CD4-positive, alpha-beta T cell treated with Interleukin-21 for 1 hour (primary cell): ENCODE measurements around the gene RPL13A.
A peak's percentile ranks its signal among the peaks of the same experiment; 100 is the strongest.
"Not testable (repeated sequence)": the region's sequence is repeated elsewhere in the genome, so short reads cannot be mapped to it uniquely, and the experiment has no call there.

Experiments used
- DNase-seq: peaks from one replicate; pipeline ENCODE4 v3.0.0-alpha.2; 2020

Gene RPL13A

DNA sequence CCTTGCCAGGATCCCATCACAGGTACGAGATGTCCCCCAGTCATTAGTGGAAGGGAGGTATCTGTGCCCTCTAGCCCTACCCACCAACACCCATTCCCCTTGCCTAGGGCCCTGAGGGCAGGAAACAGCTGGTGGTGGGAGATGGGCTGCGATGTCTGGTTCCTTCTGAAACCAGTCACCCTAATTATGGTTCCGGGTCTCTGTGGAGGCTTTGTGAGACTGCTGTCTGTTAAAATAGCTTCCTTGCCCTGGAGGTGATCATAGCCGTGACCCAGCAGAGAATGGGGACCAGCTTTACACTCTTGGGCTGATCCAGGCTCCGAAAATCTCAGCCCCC is 28.9 kb upstream of the RPL13A start:
- no peak for DNase-seq

DNA sequence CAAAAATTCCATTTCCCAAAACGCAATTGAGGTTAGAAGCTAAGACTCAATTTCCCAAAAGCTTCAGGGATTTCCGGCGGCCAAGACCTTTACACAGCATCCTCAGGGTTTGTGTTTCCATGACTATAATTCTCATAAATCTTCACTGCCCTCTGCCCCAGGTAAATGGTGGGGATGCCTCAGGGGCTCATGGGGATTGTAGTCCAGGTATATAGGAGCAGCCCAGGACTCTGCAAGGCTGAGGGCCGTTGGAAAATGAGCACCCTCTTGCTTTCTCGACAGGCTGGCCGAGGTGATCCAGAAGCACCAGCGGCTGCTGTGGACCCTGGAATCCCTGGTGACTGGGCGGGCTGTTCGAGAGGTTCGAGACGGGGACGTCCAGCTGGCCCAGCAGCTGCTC is 28.0 kb upstream of the RPL13A start:
- DNase-seq, result no peak

GRCh38 chr19:49461130-49461529 is 26.3 kb upstream of the RPL13A start:
- not testable (repeated sequence) for DNase-seq

DNA sequence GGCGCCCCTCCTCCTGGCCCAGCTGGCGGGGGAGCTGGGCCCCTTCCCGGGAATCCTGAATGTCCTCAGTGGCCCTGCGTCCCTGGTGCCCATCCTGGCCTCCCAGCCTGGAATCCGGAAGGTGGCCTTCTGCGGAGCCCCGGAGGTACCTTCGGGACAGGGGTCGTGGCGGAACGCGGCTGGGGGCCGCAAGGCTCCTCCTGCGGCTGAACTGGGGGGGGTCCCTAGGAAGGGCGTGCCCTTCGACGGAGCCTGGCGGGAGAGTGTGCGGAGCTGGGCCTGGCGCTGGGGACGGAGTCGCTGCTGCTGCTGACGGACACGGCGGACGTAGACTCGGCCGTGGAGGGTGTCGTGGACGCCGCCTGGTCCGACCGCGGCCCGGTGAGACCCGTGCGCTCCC is 25.8 kb upstream of the RPL13A start:
- no peak for DNase-seq

- no peak for DNase-seq
Observed at GRCh38 chr19:49462492-49462891, 24.9 kb upstream of the RPL13A start.

DNA sequence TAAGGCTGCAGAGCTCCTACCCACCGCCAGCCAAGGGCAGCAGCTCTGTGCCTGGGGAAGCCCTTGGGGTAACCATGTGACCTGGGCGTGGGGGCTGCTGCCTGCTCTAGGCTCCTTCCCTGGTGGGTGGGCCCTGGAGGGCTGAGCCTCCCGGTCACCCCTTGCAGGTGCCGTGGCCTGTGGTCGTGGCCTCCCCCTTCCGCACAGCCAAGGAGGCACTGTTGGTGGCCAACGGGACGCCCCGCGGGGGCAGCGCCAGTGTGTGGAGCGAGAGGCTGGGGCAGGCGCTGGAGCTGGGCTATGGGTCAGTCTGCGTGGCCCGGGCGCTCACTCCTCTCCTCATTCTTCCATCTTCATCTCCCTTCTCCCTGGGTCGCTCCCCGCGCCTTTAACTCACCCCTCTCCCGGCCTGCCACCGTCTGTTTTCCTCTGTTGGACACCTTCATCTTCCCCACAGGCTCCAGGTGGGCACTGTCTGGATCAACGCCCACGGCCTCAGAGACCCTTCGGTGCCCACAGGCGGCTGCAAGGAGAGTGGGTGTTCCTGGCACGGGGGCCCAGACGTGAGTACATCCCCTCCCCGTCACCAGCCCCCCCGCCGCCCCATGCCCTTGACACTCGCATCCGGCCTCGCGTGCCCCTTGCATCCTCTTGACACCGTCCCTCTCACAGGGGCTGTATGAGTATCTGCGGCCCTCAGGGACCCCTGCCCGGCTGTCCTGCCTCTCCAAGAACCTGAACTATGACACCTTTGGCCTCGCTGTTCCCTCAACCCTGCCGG is 23.3 kb upstream of the RPL13A start:
- no peak for DNase-seq

DNA sequence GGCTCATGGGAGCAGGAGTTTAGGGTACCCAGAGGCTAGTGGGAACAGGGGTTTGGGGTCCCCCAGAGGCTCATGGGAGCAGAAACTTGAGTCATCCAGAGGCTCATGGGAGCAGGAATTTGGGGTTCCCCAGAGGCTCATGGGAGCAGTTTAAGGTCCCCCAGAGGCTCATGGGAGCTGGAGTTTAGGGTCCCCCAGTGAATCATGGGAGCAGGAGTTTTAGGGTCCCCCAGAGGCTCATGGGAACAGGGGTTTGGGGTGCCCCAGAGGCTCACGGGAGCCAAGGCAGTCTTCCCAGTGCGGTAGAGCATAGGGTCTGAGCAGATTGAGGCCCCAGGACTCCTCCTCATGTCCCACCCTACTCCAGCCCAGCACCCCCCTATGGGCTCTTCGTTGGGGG is 22.0 kb upstream of the RPL13A start:
- DNase-seq, result no peak

DNA sequence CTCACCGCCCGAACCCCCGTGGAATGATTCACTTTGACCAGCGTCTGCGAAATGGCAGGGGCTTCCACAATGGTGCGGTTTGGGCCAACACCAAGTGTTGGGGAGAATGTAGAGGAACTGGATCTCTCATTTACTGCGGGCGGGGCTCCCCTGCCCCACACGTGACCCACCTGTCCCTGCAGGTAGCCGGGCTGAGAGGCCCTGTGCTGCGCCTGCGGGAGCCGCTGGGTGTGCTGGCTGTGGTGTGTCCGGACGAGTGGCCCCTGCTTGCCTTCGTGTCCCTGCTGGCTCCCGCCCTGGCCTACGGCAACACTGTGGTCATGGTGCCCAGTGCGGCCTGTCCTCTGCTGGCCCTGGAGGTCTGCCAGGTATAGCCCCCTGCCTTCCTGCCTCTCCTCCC is 19.2 kb upstream of the RPL13A start:
- DNase-seq, result no peak

DNA sequence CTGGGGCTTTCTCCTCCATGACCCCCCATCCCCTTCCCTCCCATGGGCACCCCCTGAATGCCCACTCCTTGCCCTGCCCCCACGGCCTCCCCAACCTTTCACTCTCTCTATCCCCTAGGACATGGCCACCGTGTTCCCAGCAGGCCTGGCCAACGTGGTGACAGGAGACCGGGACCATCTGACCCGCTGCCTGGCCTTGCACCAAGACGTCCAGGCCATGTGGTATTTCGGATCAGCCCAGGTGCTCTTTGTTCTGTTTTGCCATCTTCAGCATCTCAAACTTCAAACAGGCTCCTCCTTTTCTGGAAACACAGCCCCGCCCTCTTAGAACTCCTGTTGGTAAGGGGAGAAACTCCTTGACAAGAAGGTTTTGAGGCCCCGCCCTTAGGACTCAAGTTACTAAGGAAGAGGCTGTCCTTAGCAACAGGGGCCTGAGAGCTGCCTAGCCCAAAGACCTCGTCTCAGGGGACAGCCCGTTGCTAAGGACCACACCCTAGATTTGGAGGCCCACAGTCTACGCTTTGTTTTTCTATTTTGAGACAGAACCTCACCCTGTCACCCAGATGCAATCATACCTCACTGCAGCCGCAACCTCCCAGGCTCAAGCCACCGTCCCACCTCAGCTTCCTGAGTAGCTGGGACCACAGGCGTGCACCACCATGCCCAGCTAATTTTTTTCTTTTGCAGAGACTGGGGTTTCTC is 18.5 kb upstream of the RPL13A start:
- DNase-seq, result peak; percentile 99

DNA sequence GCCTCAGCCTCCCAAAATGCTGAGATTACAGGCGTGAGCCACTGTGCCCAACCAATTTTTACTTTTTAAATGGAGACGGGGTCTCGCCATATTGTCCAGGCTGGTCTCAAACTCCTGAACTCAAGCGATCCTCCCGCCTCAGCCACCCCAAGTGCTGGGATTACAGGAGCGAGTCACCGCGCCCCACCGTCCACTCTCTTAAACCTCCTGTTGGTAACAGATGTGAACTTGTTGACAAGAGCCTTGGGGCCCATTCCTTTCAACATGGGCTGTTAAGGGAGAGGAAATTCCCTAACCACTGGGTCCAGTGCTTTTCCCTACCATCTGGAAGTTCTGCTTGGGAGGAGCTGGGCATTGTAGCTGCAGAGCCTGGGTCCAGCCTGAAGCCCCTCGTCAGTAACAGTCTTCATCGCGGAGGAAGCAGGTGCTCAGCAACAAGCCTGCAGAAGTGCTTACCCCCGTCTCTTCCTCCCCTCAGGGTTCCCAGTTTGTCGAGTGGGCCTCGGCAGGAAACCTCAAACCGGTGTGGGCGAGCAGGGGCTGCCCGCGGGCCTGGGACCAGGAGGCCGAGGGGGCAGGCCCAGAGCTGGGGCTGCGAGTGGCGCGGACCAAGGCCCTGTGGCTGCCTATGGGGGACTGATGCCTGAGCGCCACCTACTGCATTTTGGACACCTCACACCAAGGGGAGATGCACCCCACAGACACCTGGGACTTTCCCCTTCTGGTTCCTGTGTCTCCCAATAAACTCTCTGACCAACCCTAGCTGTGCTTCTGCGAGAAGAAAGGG is 17.4 kb upstream of the RPL13A start:
- DNase-seq, result peak; percentile 94

GRCh38 chr19:49470615-49470978 is 16.8 kb upstream of the RPL13A start:
- DNase-seq, result no peak

DNA sequence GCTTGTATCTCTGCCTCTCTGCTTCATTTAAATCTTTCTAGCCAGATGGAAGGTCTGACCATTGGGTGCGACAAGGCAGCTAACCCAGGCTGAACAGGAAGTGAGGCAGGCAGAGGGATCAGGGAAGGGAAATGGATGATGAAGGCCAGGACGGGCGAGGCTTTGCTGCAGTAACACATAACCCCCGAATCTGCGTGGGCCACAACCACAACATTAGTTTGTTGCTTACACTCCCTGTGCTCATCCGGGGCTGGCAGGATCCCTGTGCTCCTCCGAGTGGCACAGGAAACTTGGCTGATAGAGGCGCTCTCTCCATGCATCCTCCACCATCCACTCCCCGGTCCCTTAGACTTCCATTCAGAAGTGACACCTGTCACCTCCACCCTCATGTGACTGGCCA is 14.5 kb upstream of the RPL13A start:
- no peak for DNase-seq

DNA sequence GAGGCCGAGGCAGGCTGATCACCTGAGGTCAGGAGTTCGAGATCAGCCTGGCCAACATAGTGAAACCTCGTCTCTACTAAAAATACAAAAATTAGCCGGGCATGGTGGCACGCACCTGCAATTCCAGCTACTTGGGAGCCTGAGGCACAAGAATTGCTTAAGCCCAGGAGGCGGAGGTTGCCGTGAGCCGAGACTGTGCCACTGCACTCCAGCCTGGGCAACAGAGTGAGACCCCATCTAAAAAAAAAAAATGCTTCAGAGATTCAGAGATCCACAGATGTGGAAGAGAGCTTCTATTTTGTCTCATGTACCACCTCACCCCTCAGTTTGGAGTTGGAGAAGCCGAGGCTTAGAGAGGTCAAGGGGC is 13.9 kb upstream of the RPL13A start:
- DNase-seq, result not testable (repeated sequence)

DNA sequence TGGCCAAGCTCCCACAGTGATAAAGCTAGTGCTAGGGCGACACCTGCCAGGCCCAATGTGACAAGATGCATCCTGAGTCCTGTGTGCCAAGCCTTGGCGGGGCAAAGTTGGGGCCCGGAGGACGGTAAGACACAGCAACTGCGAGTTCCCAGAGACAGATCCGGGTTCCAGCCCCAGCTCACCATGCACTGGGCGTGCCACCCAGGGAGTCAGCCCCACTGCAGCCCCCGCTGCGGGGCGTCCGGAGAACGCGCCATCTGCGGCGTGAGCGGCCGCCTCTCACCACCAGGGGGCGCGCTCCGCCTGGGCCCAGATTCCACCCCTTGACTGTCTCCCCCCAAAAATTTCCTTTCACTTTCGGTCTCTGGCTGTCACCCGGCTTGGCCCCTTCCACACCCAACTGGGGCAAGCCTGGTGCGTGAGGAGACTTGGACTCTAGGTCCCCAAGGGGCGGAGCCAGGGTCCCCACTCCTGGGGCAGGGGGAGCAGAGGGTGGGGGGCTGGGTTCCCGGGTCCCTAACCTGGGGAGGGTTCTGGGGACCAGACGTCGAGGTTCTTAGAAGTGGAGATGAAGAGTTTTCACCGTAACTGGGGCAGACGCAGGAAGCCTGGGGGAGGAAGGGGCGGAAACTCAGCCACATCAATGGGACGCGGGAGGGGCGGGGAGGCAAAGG is 13.4 kb upstream of the RPL13A start, which contains the start of gene FLT3LG:
FLT3LG (plus strand) TSS at position 348 of the 674 bp plus-strand sequence. CDS start 425 bp downstream, outside the sequence.
- DNase-seq, result peak; percentile 96

GRCh38 chr19:49474542-49474924 is 12.9 kb upstream of the RPL13A start:
- DNase-seq, result no peak

DNA sequence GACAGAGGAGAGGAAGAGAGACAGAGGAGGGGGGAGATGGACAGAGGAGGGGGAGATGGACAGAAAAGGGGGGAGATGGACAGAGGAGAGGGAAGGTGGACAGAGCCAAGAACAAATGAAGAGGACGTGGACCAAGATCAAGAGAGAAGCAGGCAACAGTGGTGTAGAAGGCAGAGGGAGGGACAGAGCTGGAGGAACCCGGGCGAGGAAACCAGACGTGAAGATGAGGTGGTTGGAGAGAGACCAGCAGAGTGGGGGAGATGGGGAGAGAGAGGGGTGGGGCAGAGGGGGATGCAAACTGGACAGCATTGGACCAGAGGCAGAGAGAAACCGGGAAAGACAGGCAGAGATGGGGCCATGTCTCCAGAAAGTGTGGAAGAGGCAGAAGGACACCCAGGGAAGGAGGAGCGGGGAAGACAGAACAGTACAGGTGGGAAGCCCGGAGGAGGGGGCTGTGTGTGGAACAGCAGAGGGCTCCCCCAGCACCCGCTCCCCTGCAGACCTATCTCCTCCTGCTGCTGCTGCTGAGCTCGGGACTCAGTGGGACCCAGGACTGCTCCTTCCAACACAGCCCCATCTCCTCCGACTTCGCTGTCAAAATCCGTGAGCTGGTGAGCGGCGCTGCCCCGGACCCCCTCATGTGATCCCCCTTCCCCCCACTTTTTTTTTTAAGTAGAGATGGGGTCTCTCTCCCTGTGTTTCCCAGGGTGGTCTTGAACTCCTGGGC is 12.1 kb upstream of the RPL13A start:
- peak; percentile 36 for DNase-seq

- peak; percentile 75 for DNase-seq
Observed at GRCh38 chr19:49475995-49476880, 11.2 kb upstream of the RPL13A start.

DNA sequence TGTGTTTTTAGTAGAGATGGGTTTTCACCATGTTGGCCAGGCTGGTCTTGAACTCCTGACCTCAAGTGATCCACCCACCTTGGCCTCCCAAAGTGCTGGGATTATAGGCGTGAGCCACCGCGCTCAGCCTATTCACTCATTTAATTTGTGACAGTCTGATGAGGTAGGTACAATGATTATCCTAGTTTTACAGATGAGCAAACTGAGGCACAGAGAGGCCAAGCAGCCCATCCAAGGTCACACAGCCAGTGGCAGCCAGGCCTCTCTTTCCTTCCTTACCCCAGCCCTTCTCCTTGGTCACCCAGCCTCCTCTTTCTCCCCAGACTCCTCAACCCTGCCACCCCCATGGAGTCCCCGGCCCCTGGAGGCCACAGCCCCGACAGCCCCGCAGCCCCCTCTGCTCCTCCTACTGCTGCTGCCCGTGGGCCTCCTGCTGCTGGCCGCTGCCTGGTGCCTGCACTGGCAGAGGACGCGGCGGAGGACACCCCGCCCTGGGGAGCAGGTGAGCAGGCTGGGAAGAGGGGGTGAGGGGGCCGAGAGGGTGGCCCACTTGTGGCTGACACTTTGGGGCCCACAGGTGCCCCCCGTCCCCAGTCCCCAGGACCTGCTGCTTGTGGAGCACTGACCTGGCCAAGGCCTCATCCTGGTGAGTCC is 7.3 kb upstream of the RPL13A start:
- DNase-seq, result no peak

DNA sequence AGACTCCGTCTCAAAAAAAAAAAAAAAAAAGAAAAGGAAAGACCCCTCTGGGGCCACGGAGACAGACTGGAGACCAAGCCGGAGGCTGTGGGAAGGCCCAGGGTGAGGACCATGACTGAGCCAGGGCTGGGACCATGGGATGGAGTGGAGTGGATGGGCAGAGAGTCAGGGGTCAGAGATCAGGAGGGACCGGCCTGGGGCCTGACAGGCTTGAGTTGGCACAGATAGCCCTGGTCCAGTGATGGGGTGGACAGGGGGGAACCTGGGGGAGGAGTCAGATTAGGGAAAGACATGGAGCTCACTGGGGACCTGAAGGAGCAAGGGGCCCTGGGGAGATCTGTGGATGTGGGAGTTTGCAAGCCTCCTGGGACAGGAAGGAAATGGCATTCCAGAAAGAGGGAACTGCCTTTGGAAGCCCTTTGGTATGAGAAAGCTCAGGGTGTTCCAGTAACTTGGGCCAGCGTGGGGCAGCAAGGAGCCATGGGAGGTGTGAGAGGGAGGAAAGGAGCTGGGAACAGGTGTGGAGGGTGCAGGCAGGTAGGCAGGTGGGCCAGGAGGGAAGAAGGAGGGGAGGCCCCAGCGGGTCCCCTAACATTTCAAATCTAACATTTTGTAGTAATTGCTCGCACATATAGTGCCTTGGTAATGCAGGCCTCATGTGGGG is 6.3 kb upstream of the RPL13A start:
- no peak for DNase-seq

GRCh38 chr19:49486232-49486631 is 1.2 kb upstream of the RPL13A start:
- no peak for DNase-seq
